Immature natural killer cell (primary cell): Measurements from ENCODE around the gene PITPNM3. TPM values are rescaled to one million over a fixed set of nuclear protein-coding genes. Genes with fewer than 3 reads are reported as not detected.
A peak's percentile ranks its signal among the peaks of the same experiment; 100 is the strongest.
"Not testable (repeated sequence)": the region's sequence is repeated elsewhere in the genome, so short reads cannot be mapped to it uniquely, and the experiment has no call there.

Source experiments
- DNase-seq, 3 donors: peaks; one replicate each; pipeline ENCODE4 v3.0.0; 2022; ENCODE audit warnings: mixed read lengths in 1 of 3
- H3K27ac Mint-ChIP-seq, 6 donors: one replicate each; pipeline ENCODE4 v1.8.0; 2020; ENCODE audit warnings: mixed read lengths in 6 of 6, mild to moderate bottlenecking in 5 of 6, inconsistent platforms in 4 of 6, moderate library complexity in 3 of 6
- H3K27me3 Mint-ChIP-seq, 3 donors: one replicate each; pipeline ENCODE4 v1.8.0; 2020 to 2021; ENCODE audit warnings: low read depth in 3 of 3, mild to moderate bottlenecking in 3 of 3, mixed read lengths in 3 of 3, moderate library complexity in 3 of 3, inconsistent platforms in 1 of 3
- H3K36me3 Mint-ChIP-seq, 3 donors: one replicate each; pipeline ENCODE4 v1.8.0; 2020; ENCODE audit warnings: mixed read lengths in 3 of 3, inconsistent platforms in 2 of 3, mild to moderate bottlenecking in 2 of 3
- H3K4me1 Mint-ChIP-seq, 2 donors: one replicate each; pipeline ENCODE4 v1.8.0; 2020; ENCODE audit warnings: inconsistent platforms in 2 of 2, mild to moderate bottlenecking in 2 of 2, mixed read lengths in 2 of 2, moderate library complexity in 1 of 2
- H3K4me3 Mint-ChIP-seq, 5 donors: one replicate each; pipeline ENCODE4 v1.8.0; 2020; ENCODE audit warnings: mild to moderate bottlenecking in 5 of 5, mixed read lengths in 5 of 5, inconsistent platforms in 3 of 5, moderate library complexity in 3 of 5
- H3K9me3 Mint-ChIP-seq, 6 donors: one replicate each; pipeline ENCODE4 v1.8.0; 2020; ENCODE audit warnings: mild to moderate bottlenecking in 6 of 6, mixed read lengths in 6 of 6, inconsistent platforms in 4 of 6, moderate library complexity in 3 of 6
- polyA plus RNA-seq, 3 donors: library from polyadenylated mRNA; unstranded; fragments of 300-500 nt; fragmentation: Illumina TruSeq; gene quantifications; one replicate each; pipeline ENCODE4 v1.2.3, GENCODE V29; 2021

Gene PITPNM3
- polyA plus RNA-seq, 3 donors from 2014 or later, result 0.02 TPM; not detected in 2

DNA sequence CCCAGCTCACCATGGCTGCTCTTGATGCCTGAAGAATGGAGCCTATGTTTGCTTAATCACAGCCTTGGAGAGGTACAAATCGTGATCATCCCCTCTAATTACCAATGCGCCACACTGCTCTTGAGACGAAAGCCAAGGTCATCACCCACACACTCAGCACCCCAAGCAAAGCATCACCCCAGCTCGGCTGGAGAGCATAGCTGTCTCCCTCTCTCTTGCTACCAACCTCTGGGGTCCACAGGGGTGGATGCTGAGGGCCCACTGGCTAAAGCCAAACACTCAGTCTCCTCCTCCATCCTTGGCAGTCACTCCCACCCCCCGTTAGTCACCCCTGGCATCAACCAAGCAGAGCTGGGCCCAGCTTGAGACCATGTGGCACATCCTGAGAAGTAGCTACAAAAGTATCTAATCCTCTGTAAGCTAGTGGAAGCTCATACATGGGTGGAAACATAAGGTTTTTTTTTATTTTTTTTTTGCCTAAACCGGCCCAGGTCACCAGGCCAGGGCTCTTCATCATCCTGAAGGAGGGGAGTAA, 67.3 kb downstream of the PITPNM3 start:
- no peaks in the 10 kb centered on the region for H3K9me3 Mint-ChIP-seq

DNA sequence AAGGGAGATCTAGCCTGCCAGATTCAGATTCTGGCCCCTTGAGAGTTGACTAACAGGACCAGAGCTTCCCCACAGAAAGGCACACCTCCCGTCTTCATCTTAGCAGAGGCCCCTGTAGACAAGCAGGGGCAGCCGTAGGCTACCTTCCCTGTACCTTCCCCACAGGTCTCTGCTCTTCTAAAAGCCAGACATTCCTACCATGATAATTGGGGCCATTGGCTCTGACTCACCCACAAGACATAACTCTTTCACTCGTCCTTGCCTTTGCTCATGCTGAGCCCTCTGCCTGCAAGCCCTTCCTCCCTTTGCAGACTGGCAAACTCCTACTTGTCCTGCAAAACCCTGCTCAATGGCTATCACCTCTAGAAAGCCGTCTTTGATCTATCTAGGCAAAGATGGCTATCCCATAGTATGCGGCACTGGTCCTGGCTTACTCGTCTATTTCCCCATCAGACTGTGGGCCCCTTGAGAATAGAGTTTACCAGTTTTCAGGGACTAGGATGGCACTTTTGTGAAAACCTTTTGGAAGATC, 68.3 kb downstream of the PITPNM3 start:
- DNase-seq, result no peak
- Mint-ChIP-seq H3K4me1 (no peaks in the 10 kb centered on the region), H3K27me3 (peaks cover 0 to 8% (median 1%) of the 10 kb centered on the region in 3 donors), H3K4me3 (no peak overlapping the region), H3K36me3 (no peaks in the 10 kb centered on the region), H3K9me3 (no peaks in the 10 kb centered on the region), H3K27ac (no peak overlapping the region)

More for the DNA sequence above, 67.3 kb downstream of the PITPNM3 start:
- DNase-seq, result no peak
- no peak overlapping the region for H3K4me3 Mint-ChIP-seq
- no peaks in the 10 kb centered on the region for H3K4me1 Mint-ChIP-seq
- no peaks in the 10 kb centered on the region for H3K36me3 Mint-ChIP-seq
- H3K27me3 Mint-ChIP-seq, result peaks cover 0 to 4% (median 1%) of the 10 kb centered on the region in 3 donors
- peak overlapping the region in 1 of 6 donors; percentile 40 for H3K27ac Mint-ChIP-seq

DNA sequence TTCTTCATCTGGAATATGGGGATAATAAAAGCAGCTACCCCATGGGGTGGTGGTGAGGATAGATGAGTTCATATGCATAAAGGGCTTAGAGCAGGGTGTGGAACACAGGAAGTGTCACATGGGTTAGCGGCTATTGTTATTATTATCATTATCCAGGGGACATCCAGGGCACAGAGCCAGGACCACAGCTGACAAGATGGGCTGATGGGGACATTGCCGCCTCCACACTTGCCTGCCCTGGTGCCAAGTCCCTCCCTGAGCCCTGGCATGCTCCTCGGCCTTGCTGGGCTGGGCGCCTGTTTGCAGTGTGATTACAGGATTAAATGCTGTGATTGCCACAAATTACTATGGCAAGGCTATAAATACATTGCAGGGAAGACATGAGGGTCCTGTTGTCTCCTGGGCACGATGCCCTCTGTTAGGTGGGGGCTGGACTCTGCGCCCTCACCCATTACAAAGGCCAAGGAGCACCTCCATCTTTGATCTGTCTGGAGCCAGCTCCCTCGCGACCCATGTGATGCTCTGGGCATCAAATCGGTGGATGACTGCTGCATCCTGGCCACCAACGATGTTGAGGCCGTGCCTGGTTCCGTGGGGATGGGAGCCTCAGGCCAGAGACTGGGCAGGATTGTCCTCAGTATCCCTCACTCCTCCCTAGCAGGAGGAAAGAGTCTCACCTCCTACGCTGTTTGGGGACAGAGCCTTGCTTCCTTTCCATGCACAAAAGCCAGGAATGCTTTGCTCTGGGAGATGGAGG, 68.9 kb downstream of the PITPNM3 start:
- Mint-ChIP-seq H3K27ac (no peak overlapping the region), H3K27me3 (peaks cover 0 to 8% (median 1%) of the 10 kb centered on the region in 3 donors), H3K36me3 (no peaks in the 10 kb centered on the region), H3K4me3 (no peak overlapping the region), H3K9me3 (no peaks in the 10 kb centered on the region), H3K4me1 (no peaks in the 10 kb centered on the region)
- no peak for DNase-seq

DNA sequence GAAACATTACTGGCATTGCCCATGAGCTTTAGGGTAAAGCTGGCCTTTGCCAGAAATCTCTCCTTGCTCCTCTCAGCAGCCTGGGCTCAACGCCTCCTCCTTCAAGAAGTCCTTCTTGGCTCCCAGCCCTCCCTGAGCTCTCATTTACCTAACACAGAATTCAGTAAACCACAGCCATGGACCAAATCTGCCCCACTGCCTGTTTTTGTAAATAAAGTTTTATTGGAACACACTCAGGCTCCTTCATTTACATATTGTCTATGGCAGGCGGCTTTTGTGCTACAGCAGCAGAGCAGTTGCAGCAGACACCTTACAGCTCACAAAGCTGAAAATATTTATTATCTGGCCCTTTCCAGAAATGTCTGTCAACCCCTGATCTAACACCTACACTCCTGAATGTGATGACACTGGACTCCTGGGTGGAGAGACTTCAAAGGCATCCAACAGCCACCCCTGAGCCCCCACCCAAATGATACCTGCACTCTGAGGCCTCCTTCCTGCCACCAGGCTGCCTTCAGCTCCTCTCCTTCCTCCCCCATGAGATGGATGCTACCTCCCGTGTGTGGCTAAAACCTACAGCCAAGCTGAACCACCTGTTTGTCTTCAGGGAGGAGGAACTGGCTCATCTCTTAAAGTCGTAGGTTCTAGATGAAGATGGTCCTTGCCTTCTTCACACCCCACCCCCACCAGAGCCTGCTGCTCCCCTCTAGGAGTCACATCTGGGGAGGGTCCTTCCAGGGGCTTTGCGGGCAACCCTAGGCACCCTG, 70.5 kb downstream of the PITPNM3 start:
- Mint-ChIP-seq H3K4me3 (no peak overlapping the region), H3K9me3 (no peaks in the 10 kb centered on the region), H3K27me3 (peaks cover 0 to 8% (median 1%) of the 10 kb centered on the region in 3 donors), H3K4me1 (no peaks in the 10 kb centered on the region), H3K36me3 (no peaks in the 10 kb centered on the region), H3K27ac (no peak overlapping the region)
- no peak for DNase-seq

DNA sequence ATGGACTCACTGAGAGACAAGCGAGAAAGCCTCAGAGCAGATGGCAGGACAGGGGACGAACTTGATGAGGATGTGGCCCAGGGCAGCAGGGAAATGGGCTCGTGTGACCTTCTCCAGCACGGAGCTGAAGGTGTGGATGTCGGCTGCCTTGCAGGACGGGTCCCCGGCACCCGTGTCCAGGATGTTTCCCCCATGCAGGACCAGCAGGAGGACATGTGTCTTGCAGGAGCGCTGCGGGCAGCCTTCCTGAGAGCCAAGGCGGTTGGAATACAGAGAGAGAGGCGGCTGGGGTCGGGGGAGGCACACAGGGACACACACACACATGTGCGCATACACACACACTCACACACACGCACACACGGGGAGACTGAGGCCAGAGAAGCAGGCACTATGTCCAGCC, 72.8 kb downstream of the PITPNM3 start:
- H3K36me3 Mint-ChIP-seq, result no peaks in the 10 kb centered on the region
- no peaks in the 10 kb centered on the region for H3K4me1 Mint-ChIP-seq
- no peak for DNase-seq
- no peak overlapping the region for H3K4me3 Mint-ChIP-seq
- no peaks in the 10 kb centered on the region for H3K9me3 Mint-ChIP-seq
- H3K27me3 Mint-ChIP-seq, result peaks cover 0 to 8% (median 0%) of the 10 kb centered on the region in 3 donors
- no peak overlapping the region for H3K27ac Mint-ChIP-seq

DNA sequence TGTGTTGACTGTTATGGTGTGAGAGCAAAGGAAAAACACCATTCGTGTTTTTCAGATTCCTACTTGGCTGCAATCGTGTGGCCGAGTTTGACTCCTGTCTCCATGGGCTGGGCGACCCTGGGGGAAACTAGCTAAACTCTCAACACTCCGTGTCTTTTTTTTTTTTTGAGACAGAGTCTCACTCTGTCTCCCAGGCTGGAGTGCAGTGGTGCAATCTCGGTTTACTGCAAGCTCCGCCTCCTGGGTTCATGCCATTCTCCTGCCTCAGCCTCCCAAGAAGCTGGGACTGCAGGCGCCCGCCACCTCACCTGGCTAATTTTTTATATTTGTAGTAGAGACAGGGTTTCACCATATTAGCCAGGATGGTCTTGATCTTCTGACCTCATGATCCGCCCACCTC, 73.6 kb downstream of the PITPNM3 start:
- H3K4me1 Mint-ChIP-seq, H3K27ac Mint-ChIP-seq, H3K4me3 Mint-ChIP-seq, H3K27me3 Mint-ChIP-seq, H3K36me3 Mint-ChIP-seq, DNase-seq, H3K9me3 Mint-ChIP-seq: not testable (repeated sequence)

DNA sequence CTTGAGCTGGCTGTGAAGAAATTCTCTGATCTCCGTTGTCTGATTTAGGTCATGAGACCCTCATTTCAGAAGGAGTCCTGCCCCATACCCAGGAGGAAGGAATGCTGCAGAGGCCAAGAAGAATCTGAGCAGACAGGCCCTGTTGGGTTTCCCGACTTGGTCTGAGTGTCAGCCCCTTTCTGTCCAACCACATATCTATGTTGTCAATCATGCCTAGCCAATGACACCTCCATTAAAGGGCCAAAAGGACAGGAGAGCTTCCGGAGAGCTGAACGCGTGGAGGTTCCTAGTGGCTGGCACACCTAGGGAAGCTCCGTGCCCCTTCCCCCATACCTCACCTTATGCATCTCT, 74.3 kb downstream of the PITPNM3 start:
- no peaks in the 10 kb centered on the region for H3K36me3 Mint-ChIP-seq
- H3K4me1 Mint-ChIP-seq, result no peaks in the 10 kb centered on the region
- no peak overlapping the region for H3K4me3 Mint-ChIP-seq
- peaks cover 0 to 8% (median 0%) of the 10 kb centered on the region in 3 donors for H3K27me3 Mint-ChIP-seq
- H3K27ac Mint-ChIP-seq, result no peak overlapping the region
- DNase-seq, result no peak
- no peaks in the 10 kb centered on the region for H3K9me3 Mint-ChIP-seq

DNA sequence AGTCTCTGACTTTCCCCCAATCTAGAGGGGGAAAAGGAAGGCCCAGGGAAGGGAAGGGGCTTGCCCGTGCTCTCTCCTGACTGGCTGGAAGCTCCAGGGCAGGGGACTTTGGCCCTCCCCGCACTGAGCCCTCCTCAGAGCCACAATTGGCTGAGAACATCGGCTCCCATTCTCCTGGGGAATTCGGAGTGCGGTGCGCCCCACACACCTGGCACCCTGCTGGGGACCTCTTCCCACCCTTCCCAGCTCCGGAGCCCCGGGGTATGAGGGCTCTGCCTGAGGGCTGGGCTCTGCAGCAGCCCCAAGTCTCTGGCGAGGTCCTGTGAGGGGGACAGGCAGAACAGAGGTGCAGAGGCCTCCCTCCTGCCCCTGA, 76.1 kb downstream of the PITPNM3 start:
- Mint-ChIP-seq H3K27ac (no peak overlapping the region), H3K4me3 (no peak overlapping the region), H3K9me3 (no peaks in the 10 kb centered on the region), H3K36me3 (no peaks in the 10 kb centered on the region), H3K4me1 (no peaks in the 10 kb centered on the region), H3K27me3 (peaks cover 0 to 8% (median 0%) of the 10 kb centered on the region in 3 donors)
- no peak for DNase-seq

DNA sequence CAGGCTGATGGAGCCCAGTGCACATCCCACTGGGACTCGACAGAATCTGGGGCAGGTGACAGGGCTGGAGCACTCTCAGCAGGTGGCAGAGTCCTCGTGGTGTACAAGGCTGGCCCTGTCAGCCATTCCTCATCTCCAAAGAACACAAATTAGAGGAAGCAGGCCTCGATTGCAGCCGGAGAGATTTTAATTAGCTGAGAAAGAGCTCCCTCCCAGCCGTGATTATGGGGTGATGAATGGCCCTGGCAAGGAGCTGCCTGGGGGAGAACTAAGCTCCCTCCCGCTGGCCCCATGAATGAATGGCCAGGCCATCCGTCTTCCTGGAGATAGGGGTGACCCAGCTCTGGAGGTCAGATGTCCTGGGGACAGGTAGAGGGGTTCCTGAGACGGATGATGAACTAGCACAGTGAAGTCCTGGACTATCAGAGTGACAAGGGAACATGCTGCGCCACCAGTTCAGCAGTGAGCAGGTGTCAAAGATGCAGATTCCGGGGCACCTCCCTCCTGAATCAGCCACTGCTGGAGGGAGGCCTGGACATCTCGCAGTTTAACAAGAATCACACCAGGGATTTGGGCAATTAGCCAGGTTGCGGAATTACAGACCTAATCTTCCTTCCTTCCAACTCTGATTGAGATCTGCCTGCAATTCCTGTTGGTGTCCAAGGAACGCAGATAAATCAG, 76.6 kb downstream of the PITPNM3 start:
- H3K4me1 Mint-ChIP-seq, result no peaks in the 10 kb centered on the region
- peaks cover 0 to 6% (median 0%) of the 10 kb centered on the region in 3 donors for H3K27me3 Mint-ChIP-seq
- H3K9me3 Mint-ChIP-seq, result no peaks in the 10 kb centered on the region
- no peaks in the 10 kb centered on the region for H3K36me3 Mint-ChIP-seq
- H3K27ac Mint-ChIP-seq, result no peak overlapping the region
- no peak for DNase-seq
- H3K4me3 Mint-ChIP-seq, result no peak overlapping the region

DNA sequence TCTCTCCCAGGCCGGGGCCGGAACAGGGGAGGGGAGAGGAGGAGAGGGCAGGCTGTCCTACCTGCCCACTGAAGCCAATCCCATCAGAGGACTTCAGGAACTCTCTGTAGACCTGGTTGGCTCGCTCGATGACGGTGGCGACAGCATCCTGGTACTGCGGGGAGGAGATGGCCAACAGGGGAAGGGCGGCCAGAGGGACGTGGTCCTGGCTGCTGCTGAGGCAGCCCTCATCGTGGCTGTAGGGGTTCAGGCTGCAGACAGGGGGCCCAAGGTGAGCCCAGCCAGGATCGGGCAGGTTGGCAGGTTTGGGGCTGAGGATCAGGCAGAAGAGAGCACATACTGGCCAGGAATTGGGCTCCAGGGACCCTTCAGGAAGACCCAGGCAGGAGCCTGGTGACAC, 77.9 kb downstream of the PITPNM3 start:
- no peak for DNase-seq
- Mint-ChIP-seq H3K4me1 (no peaks in the 10 kb centered on the region), H3K9me3 (no peaks in the 10 kb centered on the region), H3K36me3 (no peaks in the 10 kb centered on the region), H3K27ac (no peak overlapping the region), H3K4me3 (no peak overlapping the region), H3K27me3 (peaks cover 0 to under 1% (median 0%) of the 10 kb centered on the region in 3 donors)

DNA sequence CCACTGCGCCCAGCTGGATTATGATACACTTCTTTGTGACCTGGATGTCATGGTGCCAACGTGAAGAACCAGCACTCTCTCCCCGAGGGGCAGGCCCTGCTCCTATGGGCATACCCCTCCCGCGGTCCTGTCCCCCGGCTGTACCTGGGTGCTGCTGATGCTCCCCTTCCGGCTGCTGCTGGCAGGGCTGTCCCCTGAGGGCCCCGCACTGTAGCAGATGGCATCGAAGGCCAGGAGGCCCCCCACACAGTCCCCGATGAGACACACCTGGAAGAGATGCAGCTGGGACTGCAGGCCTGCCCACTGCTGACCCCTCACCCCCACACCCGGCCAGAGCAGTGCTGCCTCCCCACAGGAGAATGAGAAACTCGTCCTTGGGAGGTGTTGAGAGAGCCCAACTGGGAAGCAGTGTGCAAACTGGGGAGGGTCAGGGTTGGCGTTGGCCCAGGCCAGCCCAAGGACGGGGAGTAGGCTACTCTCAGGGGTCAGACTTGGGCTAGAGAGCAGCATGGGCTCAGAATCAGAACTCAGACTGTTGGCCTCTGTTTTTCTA, 78.4 kb downstream of the PITPNM3 start:
- Mint-ChIP-seq H3K27ac (no peak overlapping the region), H3K4me3 (no peak overlapping the region), H3K4me1 (no peaks in the 10 kb centered on the region), H3K9me3 (no peaks in the 10 kb centered on the region), H3K36me3 (no peaks in the 10 kb centered on the region), H3K27me3 (peaks cover 0 to 3% (median 0%) of the 10 kb centered on the region in 3 donors)
- no peak for DNase-seq

DNA sequence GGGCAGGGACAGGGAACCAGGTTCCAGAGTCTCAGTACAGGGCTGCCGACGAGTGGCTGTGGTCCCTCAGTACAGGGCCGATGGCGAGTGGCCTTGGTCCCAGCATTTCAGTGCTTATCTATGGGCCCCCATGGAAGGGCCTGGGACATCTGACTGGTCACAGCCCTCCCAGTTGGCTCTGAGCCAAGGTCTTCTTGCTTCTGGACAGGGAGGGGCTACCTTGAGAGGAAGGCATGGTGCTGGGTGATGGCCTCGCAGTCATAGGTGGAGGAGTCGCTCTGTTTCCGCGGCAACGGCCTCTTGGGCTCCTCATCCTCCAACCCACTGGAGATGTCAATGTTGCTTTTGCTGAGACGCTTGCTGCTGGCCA, 79.6 kb downstream of the PITPNM3 start:
- no peaks in the 10 kb centered on the region for H3K36me3 Mint-ChIP-seq
- no peaks in the 10 kb centered on the region for H3K9me3 Mint-ChIP-seq
- no peak overlapping the region for H3K4me3 Mint-ChIP-seq
- H3K27ac Mint-ChIP-seq, result no peak overlapping the region
- peaks cover 0 to 3% (median 2%) of the 10 kb centered on the region in 3 donors for H3K27me3 Mint-ChIP-seq
- no peak for DNase-seq
- H3K4me1 Mint-ChIP-seq, result no peaks in the 10 kb centered on the region

DNA sequence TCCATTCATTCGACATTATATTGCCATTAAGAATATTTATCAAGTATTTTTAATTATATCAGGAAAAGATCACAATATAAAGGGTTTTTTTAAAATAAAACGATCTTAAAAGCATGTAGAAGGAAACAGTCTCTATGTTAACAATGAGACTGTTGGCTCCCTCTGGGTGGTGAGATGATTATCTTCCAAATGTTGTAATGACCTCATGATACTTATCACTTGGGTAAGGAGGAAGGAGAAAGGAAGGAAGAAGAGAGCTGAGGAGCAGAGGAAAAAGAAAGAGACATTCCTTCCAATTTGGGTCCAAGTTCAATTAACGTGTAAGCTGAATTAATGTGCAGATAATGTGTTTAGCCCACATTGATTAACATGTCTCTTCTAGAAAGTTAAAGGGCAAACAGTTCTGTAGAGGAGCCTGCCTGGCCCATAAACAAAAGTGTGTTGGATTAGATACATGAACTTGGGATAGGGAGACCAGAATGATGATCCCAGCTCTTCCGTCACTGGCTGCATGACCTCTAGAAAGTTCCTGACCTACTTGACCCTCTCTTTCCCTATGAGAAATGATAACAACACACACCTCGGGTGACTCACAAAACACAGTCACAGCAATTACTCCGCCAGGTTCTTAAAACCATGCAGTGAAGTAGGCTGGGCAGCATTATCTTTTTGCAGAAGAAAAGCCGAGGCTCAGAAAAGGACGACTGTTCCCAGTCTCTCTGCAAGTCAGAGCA, 80.1 kb downstream of the PITPNM3 start:
- Mint-ChIP-seq H3K27me3 (peaks cover 0 to 3% (median 2%) of the 10 kb centered on the region in 3 donors), H3K4me3 (no peak overlapping the region), H3K27ac (no peak overlapping the region), H3K4me1 (no peaks in the 10 kb centered on the region), H3K36me3 (no peaks in the 10 kb centered on the region), H3K9me3 (no peaks in the 10 kb centered on the region)
- DNase-seq, result no peak
